Measurements from ENCODE around the gene TMEM62. TPM values are rescaled to one million over a fixed set of nuclear protein-coding genes. Genes with fewer than 3 reads are reported as not detected.
A peak's percentile ranks its signal among the peaks of the same experiment; 100 is the strongest.

TMEM62 gene
- total and polyA plus RNA-seq, 9 of the 15 experiments (the other 6 are each of a cell fraction or from before 2014, with no cell fraction given), result 4.4 to 16.6 (median 11.1) TPM

GRCh38 chr15:43133430-43134156, at the start of gene TMEM62 (continued):
- TF ChIP-seq MGA (IDR thresholded peaks at IDR 0.05), result peak; percentile 59
- TF ChIP-seq HNRNPH1 (optimal IDR thresholded peaks at IDR 0.05; ENCODE audit: low read depth, low read length), result no peak
- no peak for TF ChIP-seq ZNF277 (CRISPR knock-in tag; IDR thresholded peaks at IDR 0.05; ENCODE audit: borderline replicate concordance)
- TF ChIP-seq HMGN3 (IDR thresholded peaks at IDR 0.05; ENCODE audit: borderline replicate concordance, extremely low read depth, insufficient read length, low read depth, low read length), result peak; percentile 76
- TF ChIP-seq POLR2B (IDR thresholded peaks at IDR 0.05; ENCODE audit: low read depth, partially characterized antibody), result peak; percentile 49
- no peak for TF ChIP-seq CLOCK (CRISPR knock-in tag; IDR thresholded peaks at IDR 0.05; ENCODE audit: borderline replicate concordance)
- TF ChIP-seq ERF (CRISPR knock-in tag; IDR thresholded peaks at IDR 0.05), result 0 out of 2 replicates have a peak, but pooled peaks have one; percentile 70
- TF ChIP-seq FOXM1 (IDR thresholded peaks at IDR 0.05; ENCODE audit: low read depth), result no peak
- TF ChIP-seq FOXM1 (CRISPR knock-in tag; IDR thresholded peaks at IDR 0.05; ENCODE audit: low read depth), result no peak
- TF ChIP-seq CBX5 (IDR thresholded peaks at IDR 0.05; ENCODE audit: borderline replicate concordance, low read depth), result no peak
- peak; percentile 97 for TF ChIP-seq RBFOX2 (IDR thresholded peaks at IDR 0.05; ENCODE audit: low read depth, low read length)

Measured in K562 (cell line).